IMR-90 (cell line): ENCODE results near the gene FOXI3. TPM values are rescaled to one million over a fixed set of nuclear protein-coding genes. Genes with fewer than 3 reads are reported as not detected.

Experiments used
- ATAC-seq: fragments of 200-7000 bp; cut with Tn5 transposase; 2 replicates; pipeline ENCODE4 v1.9.1; 2020; ENCODE audit warnings: low read depth, mild to moderate bottlenecking, moderate library complexity
- BruUV-seq: library from RNA; stranded (reverse); fragments of 400-500 nt; replicated peaks from 2 replicates; lab custom pipeline; 2021; lab: Mats Ljungman, UMichigan
- CTCF ChIA-PET: fragments of 300-600 bp; formaldehyde crosslinking; extraction: SDS; loops from one replicate; lab custom pipeline; 2021; ENCODE audit warnings: antibody characterized with exemption; lab: Yijun Ruan, JAX
- POLR2A ChIA-PET: fragments of 300-600 bp; sonication (Branson Sonifier 250); formaldehyde crosslinking; loops from one replicate; lab custom pipeline; 2022; ENCODE audit warnings: antibody characterized with exemption; ENCODE audit not compliant: unreplicated experiment; lab: Charles Lee
- DNase-seq: peaks from one replicate; pipeline ENCODE4 v3.0.0; 2013
- H2AFZ ChIP-seq: replicated peaks from 2 replicates; pipeline ENCODE3; 2013; ENCODE audit warnings: low read length, mild to moderate bottlenecking; ENCODE audit not compliant: poor library complexity
- H2AK5ac ChIP-seq: 2 replicates; pipeline ENCODE4 v1.6.1; 2013; ENCODE audit warnings: low read depth, low read length, inconsistent platforms
- H2AK9ac ChIP-seq: replicated peaks from 2 replicates; pipeline ENCODE3; 2013; ENCODE audit warnings: mild to moderate bottlenecking, low read depth, low read length, moderate library complexity; ENCODE audit not compliant: poor library complexity
- H2BK120ac ChIP-seq: 2 replicates; pipeline ENCODE4 v1.6.1; 2013; ENCODE audit warnings: low read depth, low read length, inconsistent platforms
- H2BK15ac ChIP-seq: 3 replicates; pipeline ENCODE4 v1.6.1; 2013; ENCODE audit warnings: low read depth, low read length, inconsistent platforms
- H2BK20ac ChIP-seq: 2 replicates; pipeline ENCODE4 v1.6.1; 2013; ENCODE audit warnings: low read depth, mild to moderate bottlenecking, inconsistent platforms, low read length, moderate library complexity
- H2BK5ac ChIP-seq: 2 replicates; pipeline ENCODE4 v1.6.1; 2013; ENCODE audit warnings: mild to moderate bottlenecking, low read depth, low read length, inconsistent platforms; ENCODE audit not compliant: poor library complexity, severe bottlenecking
- H3K14ac ChIP-seq: replicated peaks from 2 replicates; pipeline ENCODE4 v1.6.1; 2013; ENCODE audit warnings: low read depth, low read length, inconsistent platforms
- H3K18ac ChIP-seq: 2 replicates; pipeline ENCODE4 v1.6.1; 2013; ENCODE audit warnings: low read depth, low read length, control low read depth
- H3K23ac ChIP-seq: 2 replicates; pipeline ENCODE4 v1.6.1; 2013; ENCODE audit warnings: low read depth, low read length, inconsistent platforms
- H3K27ac ChIP-seq: 2 replicates; pipeline ENCODE4 v1.5.1; 2013; ENCODE audit warnings: mild to moderate bottlenecking, control low read depth, low read length; ENCODE audit not compliant: insufficient read depth
- H3K27me3 ChIP-seq: 2 replicates; pipeline ENCODE4 v1.6.1; 2013; ENCODE audit warnings: low read length; ENCODE audit not compliant: control insufficient read depth, insufficient read depth
- H3K36me3 ChIP-seq: 2 replicates; pipeline ENCODE4 v1.6.1; 2013; ENCODE audit warnings: low read length, mixed read lengths; ENCODE audit not compliant: control insufficient read depth, insufficient read depth
- H3K4ac ChIP-seq: 2 replicates; pipeline ENCODE4 v1.6.1; 2013; ENCODE audit warnings: low read depth, low read length, inconsistent platforms
- H3K4me1 ChIP-seq: 2 replicates; pipeline ENCODE4 v1.6.1; 2013; ENCODE audit warnings: low read length, mixed read lengths; ENCODE audit not compliant: control insufficient read depth, insufficient read depth
- H3K4me2 ChIP-seq: 2 replicates; pipeline ENCODE4 v1.6.1; 2013; ENCODE audit warnings: low read depth, mild to moderate bottlenecking, control low read depth, low read length, moderate library complexity
- H3K4me3 ChIP-seq: 2 replicates; pipeline ENCODE4 v1.5.1; 2013; ENCODE audit warnings: low read depth, mild to moderate bottlenecking, control low read depth, low read length, moderate library complexity; ENCODE audit not compliant: insufficient read depth
- H3K56ac ChIP-seq: 2 replicates; pipeline ENCODE4 v1.6.1; 2013; ENCODE audit warnings: low read length, inconsistent platforms; ENCODE audit not compliant: insufficient read depth; ENCODE audit errors: extremely low read depth
- H3K79me1 ChIP-seq, 2 experiments: 2 replicates each; pipeline ENCODE4 v1.6.1; 2013; ENCODE audit warnings: low read length in 2 of 2, inconsistent platforms in 1 of 2, low read depth in 1 of 2
- H3K9ac ChIP-seq: 2 replicates; pipeline ENCODE4 v1.6.1; 2013; ENCODE audit warnings: low read depth, low read length, control low read depth
- H3K9me1 ChIP-seq: 2 replicates; pipeline ENCODE4 v1.6.1; 2013; ENCODE audit warnings: low read length, inconsistent platforms; ENCODE audit not compliant: insufficient read depth
- H3K9me3 ChIP-seq: 2 replicates; pipeline ENCODE4 v1.6.1; 2013; ENCODE audit warnings: low read length; ENCODE audit not compliant: control insufficient read depth, insufficient read depth
- H4K20me1 ChIP-seq: 2 replicates; pipeline ENCODE4 v1.6.1; 2013; ENCODE audit warnings: low read length, inconsistent platforms; ENCODE audit not compliant: insufficient read depth
- H4K5ac ChIP-seq: 2 replicates; pipeline ENCODE4 v1.6.1; 2013; ENCODE audit warnings: mild to moderate bottlenecking, low read depth, low read length, control low read depth
- H4K8ac ChIP-seq, 2 experiments: 2 replicates each; pipeline ENCODE4 v1.6.1; 2013; ENCODE audit warnings: low read depth in 2 of 2, low read length in 2 of 2, control low read depth in 1 of 2, inconsistent platforms in 1 of 2
- H4K91ac ChIP-seq: 2 replicates; pipeline ENCODE4 v1.6.1; 2013; ENCODE audit warnings: low read depth, low read length, inconsistent platforms; ENCODE audit not compliant: insufficient read depth
- SMC3 ChIP-seq: fragments of 150-350 bp; IDR thresholded peaks from 2 replicates; pipeline ENCODE4 v1.6.1; 2016; ENCODE audit warnings: low read depth, mild to moderate bottlenecking, antibody characterized with exemption, low read length, moderate library complexity
- WGBS, 2 experiments: methylation state at CpG; one replicate each; pipeline versions ENCODE4 v1.1.5 to v1.1.7; 2013; ENCODE audit warnings: missing lambda C conversion rate in 2 of 2; ENCODE audit not compliant: insufficient read length in 1 of 2; ENCODE audit errors: extremely low coverage in 2 of 2; 5-methylcytosine and 5-hydroxymethylcytosine counted together
- dilution Hi-C: fragments of 300-500 bp; cut with HindIII; formaldehyde crosslinking; loops from one replicate; pipeline ENCODE4 v1.14.3; 2018; ENCODE audit warnings: low sequenced_read_pairs; ENCODE audit not compliant: unreplicated experiment
- in situ Hi-C: fragments of 300-500 bp; cut with MboI; formaldehyde crosslinking; loops from 3 replicates; pipeline ENCODE4 v1.14.3; 2019; ENCODE audit warnings: low sequenced_read_pairs, inconsistent platforms, mixed read lengths
- intact Hi-C: fragments of 100-400 bp; cut with micrococcal nuclease; formaldehyde crosslinking; loops from 2 replicates; pipeline ENCODE4 v1.10.0; 2022
- polyA plus RNA-seq, 3 experiments: library from polyadenylated mRNA; depleted of rRNA; stranded (reverse); fragments of >200 nt; gene quantifications; 2 replicates each; pipeline ENCODE4 v1.2.3, GENCODE V29; 2012; ENCODE audit warnings: low replicate concordance in 1 of 3
- total RNA-seq: library from RNA; depleted of rRNA; stranded (reverse); fragments of >200 nt; gene quantifications from 2 replicates; pipeline ENCODE4 v1.2.3, GENCODE V29; 2012
- TF ChIP-seq, protein P1 (sequence below): fragments of 150-350 bp; IDR thresholded peaks from 2 replicates; pipeline ENCODE4 v1.6.1; 2017; ENCODE audit warnings: mild to moderate bottlenecking, antibody characterized with exemption, low read length, low read depth
- TF ChIP-seq, protein P2 (sequence below): fragments of 150-350 bp; IDR thresholded peaks from 2 replicates; pipeline ENCODE4 v1.6.1; 2016; ENCODE audit warnings: low read depth, mild to moderate bottlenecking, low read length, moderate library complexity, borderline replicate concordance

FOXI3 gene
- total and polyA plus RNA-seq, 2 of the 4 experiments (the other 2 are of a cell fraction) = not detected

DNA sequence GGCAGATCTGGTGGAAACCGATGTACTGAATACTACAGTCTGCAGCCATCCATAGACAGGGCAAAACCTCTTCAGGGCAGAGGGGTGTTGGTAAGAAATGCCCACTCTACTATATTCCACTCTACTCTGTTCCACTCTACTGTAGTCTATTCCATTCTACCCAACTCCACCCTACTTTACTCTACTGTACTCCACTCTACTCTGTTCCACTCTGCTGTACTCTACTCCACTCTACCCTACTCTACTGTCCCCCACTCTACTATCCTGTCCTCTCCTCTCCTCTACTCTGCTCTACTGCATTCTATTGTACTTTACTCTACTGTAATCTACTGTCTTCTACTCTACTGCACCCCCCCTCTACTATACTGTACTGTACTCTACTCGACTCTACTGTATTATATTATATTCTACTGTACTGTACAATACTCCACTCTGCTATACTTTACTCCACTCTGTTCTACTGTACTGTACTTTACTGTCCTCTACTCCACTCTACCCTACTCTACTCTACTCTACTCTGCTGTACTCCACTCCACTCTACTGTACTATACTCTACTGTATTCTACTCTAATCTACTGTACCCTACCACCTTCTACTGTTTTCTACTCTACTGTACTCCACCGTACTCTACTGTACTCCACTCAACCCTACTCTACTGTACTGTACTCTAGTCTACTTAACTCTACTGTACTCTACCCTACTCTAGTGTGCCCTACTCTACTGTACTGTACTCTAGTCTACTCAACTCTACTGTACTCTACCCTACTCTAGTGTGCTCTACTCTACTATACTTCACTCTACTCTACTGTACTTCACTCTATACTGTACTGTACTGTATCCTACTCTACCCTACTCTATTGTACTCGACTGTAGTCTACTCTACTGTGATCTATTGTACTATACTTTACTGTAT lies 17.0 kb upstream of the FOXI3 start:
- WGBS, 2 experiments = 80% methylated on average over 1 of the region's 4 CpGs; no CpG with 5 or more reads in 1 of the 2 experiments
- no peak for ATAC-seq

More for the DNA sequence above, 17.0 kb upstream of the FOXI3 start:
- no peak overlapping the region for H2AK9ac ChIP-seq
- H4K5ac ChIP-seq = no peak overlapping the region
- TF ChIP-seq, protein P1, sequence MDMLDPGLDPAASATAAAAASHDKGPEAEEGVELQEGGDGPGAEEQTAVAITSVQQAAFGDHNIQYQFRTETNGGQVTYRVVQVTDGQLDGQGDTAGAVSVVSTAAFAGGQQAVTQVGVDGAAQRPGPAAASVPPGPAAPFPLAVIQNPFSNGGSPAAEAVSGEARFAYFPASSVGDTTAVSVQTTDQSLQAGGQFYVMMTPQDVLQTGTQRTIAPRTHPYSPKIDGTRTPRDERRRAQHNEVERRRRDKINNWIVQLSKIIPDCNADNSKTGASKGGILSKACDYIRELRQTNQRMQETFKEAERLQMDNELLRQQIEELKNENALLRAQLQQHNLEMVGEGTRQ = no peak
- TF ChIP-seq, protein P2, sequence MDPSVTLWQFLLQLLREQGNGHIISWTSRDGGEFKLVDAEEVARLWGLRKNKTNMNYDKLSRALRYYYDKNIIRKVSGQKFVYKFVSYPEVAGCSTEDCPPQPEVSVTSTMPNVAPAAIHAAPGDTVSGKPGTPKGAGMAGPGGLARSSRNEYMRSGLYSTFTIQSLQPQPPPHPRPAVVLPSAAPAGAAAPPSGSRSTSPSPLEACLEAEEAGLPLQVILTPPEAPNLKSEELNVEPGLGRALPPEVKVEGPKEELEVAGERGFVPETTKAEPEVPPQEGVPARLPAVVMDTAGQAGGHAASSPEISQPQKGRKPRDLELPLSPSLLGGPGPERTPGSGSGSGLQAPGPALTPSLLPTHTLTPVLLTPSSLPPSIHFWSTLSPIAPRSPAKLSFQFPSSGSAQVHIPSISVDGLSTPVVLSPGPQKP = no peak
- no peak for TF ChIP-seq SMC3
- no peak overlapping the region for H3K14ac ChIP-seq
- H3K56ac ChIP-seq = no peak overlapping the region
- DNase-seq = no peak
- no peak overlapping the region for H3K4me3 ChIP-seq
- H3K23ac ChIP-seq = no peak overlapping the region
- no peak overlapping the region for H3K18ac ChIP-seq
- CTCF ChIA-PET = no interaction called here
- H3K27me3 ChIP-seq = no peaks in the 10 kb centered on the region
- no peaks in the 10 kb centered on the region for H3K9me1 ChIP-seq
- no peak overlapping the region for H3K4ac ChIP-seq
- POLR2A ChIA-PET = no interaction called here
- no peak overlapping the region for H4K8ac ChIP-seq
- intact Hi-C loops = no loop called here
- no peak overlapping the region for H4K91ac ChIP-seq
- H3K9ac ChIP-seq = no peak overlapping the region
- no peaks in the 10 kb centered on the region for H4K20me1 ChIP-seq
- no peaks in the 10 kb centered on the region for H3K4me1 ChIP-seq
- no peak overlapping the region for H2AK5ac ChIP-seq
- BruUV-seq = no TSS peak
- no peaks in the 10 kb centered on the region for H3K36me3 ChIP-seq
- no peak overlapping the region for H2BK20ac ChIP-seq
- in situ Hi-C loops = no loop called here
- H3K9me3 ChIP-seq = no peaks in the 10 kb centered on the region
- no peak overlapping the region for H3K27ac ChIP-seq
- no peak overlapping the region for H3K4me2 ChIP-seq
- no peaks in the 10 kb centered on the region for H3K79me1 ChIP-seq
- H2BK120ac ChIP-seq = no peak overlapping the region
- no peak overlapping the region for H2BK15ac ChIP-seq
- H2AFZ ChIP-seq = no peak overlapping the region
- H2BK5ac ChIP-seq = no peak overlapping the region
- dilution Hi-C loops = no loop called here
